Lower leg skin (tissue), 4 donors: ENCODE measurements around the gene RAB3D. TPM values are rescaled to one million over a fixed set of nuclear protein-coding genes. Genes with fewer than 3 reads are reported as not detected.
A peak's percentile ranks its signal among the peaks of the same experiment; 100 is the strongest.

ENCODE experiments used
- DNase-seq, 2 donors: peaks; one replicate each; pipeline ENCODE4 v3.0.0-alpha.2; 2019; ENCODE audit warnings: low spot score in 2 of 2
- H3K4me3 ChIP-seq: fragments of 200-600 bp; sonication (generic); 2 replicates; pipeline ENCODE4 v1.5.1; 2017; ENCODE audit warnings: mild to moderate bottlenecking, low read depth; ENCODE audit not compliant: poor library complexity, severe bottlenecking
- CTCF ChIP-seq, 3 donors: fragments of 450-650 bp; IDR thresholded peaks; one replicate each; pipeline ENCODE4 v1.5.1; 2016; ENCODE audit warnings: antibody characterized with exemption in 3 of 3, mild to moderate bottlenecking in 3 of 3, moderate library complexity in 2 of 3
- POLR2A ChIP-seq, 2 donors: fragments of 450-650 bp; IDR thresholded peaks; one replicate each; pipeline ENCODE4 v1.6.1; 2016 to 2017; ENCODE audit warnings: antibody characterized with exemption in 2 of 2, mild to moderate bottlenecking in 1 of 2, moderate library complexity in 1 of 2
- WGBS, 2 donors: methylation state at CpG; one replicate each; pipeline ENCODE4 v1.1.5; 2018; 5-methylcytosine and 5-hydroxymethylcytosine counted together
- intact Hi-C: fragments of 100-400 bp; cut with DNase I; formaldehyde crosslinking; loops from one replicate; pipeline ENCODE4 v1.15.0; 2023; ENCODE audit warnings: low total_unique reads
- total RNA-seq, 4 donors: library from RNA; depleted of rRNA; stranded (reverse); fragments of >200 nt; gene quantifications; one replicate each; pipeline ENCODE4 v1.1.0, GENCODE V29; 2016

RAB3D gene
- total RNA-seq, 4 donors from 2014 or later: 88.6 to 107 (median 98.0) TPM

GRCh38 chr19:11325544-11325943 lies 13.9 kb downstream of the RAB3D start:
- WGBS, 2 donors: 90 to 95% methylated on average over 7 of the region's 7 CpGs
- no peak overlapping the region for H3K4me3 ChIP-seq
- intact Hi-C loops: no loop called here
- no peak for DNase-seq
- TF ChIP-seq POLR2A (IDR thresholded peaks at IDR 0.05) (no peak), CTCF (IDR thresholded peaks at IDR 0.05) (no peak)

GRCh38 chr19:11324748-11325389 lies 14.6 kb downstream of the RAB3D start:
- H3K4me3 ChIP-seq: no peak overlapping the region
- TF ChIP-seq CTCF (IDR thresholded peaks at IDR 0.05) (no peak), POLR2A (IDR thresholded peaks at IDR 0.05) (no peak)
- no peak for DNase-seq
- 46 to 56% methylated on average over 14 of the region's 17 CpGs for WGBS, 2 donors
- intact Hi-C loops: no loop called here

GRCh38 chr19:11324079-11324661 lies 15.3 kb downstream of the RAB3D start:
- 3 to 6% methylated on average over 10 of the region's 10 CpGs for WGBS, 2 donors
- H3K4me3 ChIP-seq: no peak overlapping the region
- intact Hi-C loops: no loop called here
- peak; percentile 84 to 97 for DNase-seq
- no peak for TF ChIP-seq CTCF (IDR thresholded peaks at IDR 0.05)
- TF ChIP-seq POLR2A (IDR thresholded peaks at IDR 0.05): no peak

DNA sequence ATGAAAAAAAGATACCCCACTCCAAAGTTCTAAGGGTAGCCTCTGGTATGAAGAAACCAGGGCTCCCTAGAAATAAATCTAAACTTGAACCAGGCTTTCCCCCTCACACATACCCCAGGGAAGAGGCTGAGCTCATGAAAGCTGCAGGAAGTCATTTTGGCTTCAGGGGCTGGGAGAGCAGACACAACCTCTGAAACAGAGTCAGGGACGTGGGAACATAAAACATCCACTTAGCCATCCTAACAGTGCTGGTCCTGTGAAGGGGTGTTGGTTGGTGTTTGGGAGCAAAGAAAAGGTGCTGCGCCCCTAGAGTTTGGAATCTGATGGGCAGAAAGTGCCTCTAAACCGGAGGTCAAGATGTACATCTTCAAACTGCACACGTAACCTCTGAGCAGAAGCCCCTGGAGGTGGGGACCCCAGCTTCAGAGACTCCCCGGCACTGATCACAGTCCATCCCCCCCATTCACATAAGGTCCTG lies 15.8 kb downstream of the RAB3D start:
- TF ChIP-seq CTCF (IDR thresholded peaks at IDR 0.05) (no peak), POLR2A (IDR thresholded peaks at IDR 0.05) (no peak)
- DNase-seq: no peak
- no peak overlapping the region for H3K4me3 ChIP-seq
- WGBS, 2 donors: 40 to 41% methylated on average over 5 of the region's 5 CpGs
- intact Hi-C loops: no loop called here

GRCh38 chr19:11322269-11323024 lies 17.0 kb downstream of the RAB3D start:
- DNase-seq: no peak
- no peak overlapping the region for H3K4me3 ChIP-seq
- 53 to 58% methylated on average over 7 of the region's 7 CpGs for WGBS, 2 donors
- TF ChIP-seq CTCF (IDR thresholded peaks at IDR 0.05) (no peak), POLR2A (IDR thresholded peaks at IDR 0.05) (no peak)
- intact Hi-C loops: no loop called here
